Peyer's patch (tissue), 4 donors: ENCODE data around the gene ATP6V1G2. TPM values are rescaled to one million over a fixed set of nuclear protein-coding genes. Genes with fewer than 3 reads are reported as not detected.

Source experiments
- DNase-seq, 3 donors: peaks; one replicate each; pipeline ENCODE4 v3.0.0-alpha.2; 2017 to 2019
- H3K27ac ChIP-seq, 4 donors: fragments of 200-600 bp; sonication (generic); one replicate each; pipeline ENCODE4 v1.5.1; 2016 to 2019
- H3K27me3 ChIP-seq, 2 donors: fragments of 200-600 bp; sonication (generic); one replicate each; pipeline ENCODE4 v1.5.1; 2019
- H3K36me3 ChIP-seq, 3 donors: fragments of 200-600 bp; sonication (generic); one replicate each; pipeline ENCODE4 v1.5.1; 2016 to 2019
- H3K4me1 ChIP-seq, 4 donors: fragments of 200-600 bp; sonication (generic); one replicate each; pipeline ENCODE4 v1.5.1; 2016 to 2019
- H3K4me3 ChIP-seq, 4 donors: fragments of 200-600 bp; sonication (generic); 1 replicate in 3 of 4; 2 replicates in 1 of 4; pipeline ENCODE4 v1.5.1; 2016 to 2019; ENCODE audit warnings: mild to moderate bottlenecking in 1 of 4
- H3K9me3 ChIP-seq, 4 donors: fragments of 200-600 bp; sonication (generic); one replicate each; pipeline ENCODE4 v1.5.1; 2016 to 2019; ENCODE audit warnings: mild to moderate bottlenecking in 1 of 4
- CTCF ChIP-seq, 6 experiments: fragments of 450-650 bp in 4 of 6; fragments of 200-600 bp in 2 of 6; sonication (generic) in 1 of 6; IDR thresholded peaks; one replicate each; pipeline ENCODE4 v1.5.1; 2017 to 2019; ENCODE audit warnings: antibody characterized with exemption in 6 of 6, mild to moderate bottlenecking in 3 of 6, moderate library complexity in 1 of 6
- POLR2A ChIP-seq, 2 donors: fragments of 450-650 bp; IDR thresholded peaks; one replicate each; pipeline ENCODE4 v1.5.1; 2017; ENCODE audit warnings: antibody characterized with exemption in 2 of 2, mild to moderate bottlenecking in 2 of 2, moderate library complexity in 2 of 2
- total RNA-seq, 4 donors: library from RNA; depleted of rRNA; stranded (reverse); fragments of >200 nt; gene quantifications; one replicate each; pipeline ENCODE4 v1.1.0, GENCODE V29; 2016

Gene ATP6V1G2
- total RNA-seq, 4 donors from 2014 or later = not detected

DNA sequence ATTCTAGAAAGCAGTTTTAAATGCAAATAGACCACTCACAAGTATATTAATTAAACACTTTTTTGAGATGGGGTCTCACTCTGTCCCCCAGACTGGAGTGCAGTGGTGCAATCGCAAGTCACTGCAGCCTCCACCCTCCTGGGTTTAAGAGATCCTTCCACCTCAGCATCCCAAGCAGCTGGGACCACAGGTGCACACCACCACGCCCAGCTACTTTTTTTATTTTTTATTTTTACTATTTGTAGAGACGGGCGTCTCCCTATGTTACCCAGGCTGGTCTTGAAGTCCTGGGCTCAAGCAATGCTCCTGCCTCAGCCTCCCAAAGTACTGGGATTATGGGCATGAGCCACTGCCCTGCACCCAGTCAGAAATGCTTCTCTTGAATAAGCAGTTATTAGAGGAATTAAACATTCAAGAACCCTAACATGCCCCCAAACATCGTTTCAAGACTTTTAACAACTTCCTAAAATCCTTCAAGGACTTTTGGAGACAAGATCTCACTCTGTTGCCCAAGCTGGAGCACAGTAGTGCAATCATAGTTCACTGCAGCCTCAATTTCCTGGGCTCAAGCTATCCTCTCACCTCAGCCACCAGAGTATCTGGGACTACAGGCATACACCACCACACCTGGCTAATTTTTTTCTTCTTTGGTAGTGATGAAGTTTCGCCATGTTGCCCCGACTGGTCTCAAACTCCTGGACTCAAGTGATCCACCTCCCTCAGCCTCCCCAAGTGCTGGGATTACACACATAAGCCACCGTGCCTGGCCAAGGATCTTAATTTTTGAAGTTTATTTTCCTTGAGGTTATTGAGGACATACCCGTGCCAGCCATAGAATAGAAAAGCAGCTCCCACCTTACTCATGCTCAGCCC lies 14.4 kb downstream of the ATP6V1G2 start:
- Histone ChIP-seq H3K4me3 (no peak overlapping the region), H3K9me3 (no peaks in the 10 kb centered on the region), H3K36me3 (peaks cover 0 to 78% (median 0%) of the 10 kb centered on the region in 3 donors), H3K27me3 (no peaks in the 10 kb centered on the region), H3K27ac (no peak overlapping the region), H3K4me1 (no peaks in the 10 kb centered on the region)
- no peak for DNase-seq
- no peak for TF ChIP-seq CTCF (IDR thresholded peaks at IDR 0.05)
- TF ChIP-seq POLR2A (IDR thresholded peaks at IDR 0.05) = no peak

- no peak overlapping the region for H3K27ac ChIP-seq
Observed at GRCh38 chr6:31531162-31531561, 15.2 kb downstream of the ATP6V1G2 start.

GRCh38 chr6:31530659-31531058 lies 15.7 kb downstream of the ATP6V1G2 start:
- no peak for DNase-seq
- no peaks in the 10 kb centered on the region for H3K4me1 ChIP-seq
- no peaks in the 10 kb centered on the region for H3K27me3 ChIP-seq
- TF ChIP-seq POLR2A (IDR thresholded peaks at IDR 0.05) (no peak), CTCF (IDR thresholded peaks at IDR 0.05) (no peak)
- H3K27ac ChIP-seq = no peak overlapping the region
- H3K4me3 ChIP-seq = no peak overlapping the region
- no peaks in the 10 kb centered on the region for H3K9me3 ChIP-seq
- H3K36me3 ChIP-seq = peaks cover 0 to 65% (median 0%) of the 10 kb centered on the region in 3 donors

More at GRCh38 chr6:31531162-31531561, 15.2 kb downstream of the ATP6V1G2 start:
- Histone ChIP-seq H3K4me3 (no peak overlapping the region), H3K27me3 (no peaks in the 10 kb centered on the region), H3K36me3 (peaks cover 0 to 70% (median 0%) of the 10 kb centered on the region in 3 donors), H3K9me3 (no peaks in the 10 kb centered on the region), H3K4me1 (no peaks in the 10 kb centered on the region)
- no peak for TF ChIP-seq POLR2A (IDR thresholded peaks at IDR 0.05)
- TF ChIP-seq CTCF (IDR thresholded peaks at IDR 0.05) = no peak
- DNase-seq = no peak

- peaks cover 0 to 53% (median 0%) of the 10 kb centered on the region in 3 donors for H3K36me3 ChIP-seq
- no peak overlapping the region for H3K27ac ChIP-seq
- TF ChIP-seq POLR2A (IDR thresholded peaks at IDR 0.05) (no peak), CTCF (IDR thresholded peaks at IDR 0.05) (no peak)
- DNase-seq = no peak
- H3K4me1 ChIP-seq = no peaks in the 10 kb centered on the region
- H3K27me3 ChIP-seq = no peaks in the 10 kb centered on the region
- no peak overlapping the region for H3K4me3 ChIP-seq
- H3K9me3 ChIP-seq = no peaks in the 10 kb centered on the region
Observed at GRCh38 chr6:31529329-31530150, 16.9 kb downstream of the ATP6V1G2 start.

- Histone ChIP-seq H3K36me3 (peaks cover 0 to 47% (median 0%) of the 10 kb centered on the region in 3 donors), H3K4me1 (no peaks in the 10 kb centered on the region), H3K4me3 (no peak within 1 kb of the TSS), H3K27ac (no peak within 1 kb of the TSS), H3K9me3 (no peaks in the 10 kb centered on the region), H3K27me3 (no peaks in the 10 kb centered on the region)
- no peak for DNase-seq
- TF ChIP-seq CTCF (IDR thresholded peaks at IDR 0.05) = no peak
- no peak for TF ChIP-seq POLR2A (IDR thresholded peaks at IDR 0.05)
Observed at GRCh38 chr6:31528821-31529328, 17.5 kb downstream of the ATP6V1G2 start, which contains the start of gene MCCD1. Gene MCCD1, plus strand, starts transcription at chr6:31528962. Its CDS starts 53 bp downstream, at chr6:31529015.
